ENCODE results near the gene RCSD1. TPM values are rescaled to one million over a fixed set of nuclear protein-coding genes. Genes with fewer than 3 reads are reported as not detected.
"Not testable (repeated sequence)": the region's sequence is repeated elsewhere in the genome, so short reads cannot be mapped to it uniquely, and the experiment has no call there.

Gene RCSD1
- polyA plus RNA-seq, 1 donor = 7.4 TPM

DNA sequence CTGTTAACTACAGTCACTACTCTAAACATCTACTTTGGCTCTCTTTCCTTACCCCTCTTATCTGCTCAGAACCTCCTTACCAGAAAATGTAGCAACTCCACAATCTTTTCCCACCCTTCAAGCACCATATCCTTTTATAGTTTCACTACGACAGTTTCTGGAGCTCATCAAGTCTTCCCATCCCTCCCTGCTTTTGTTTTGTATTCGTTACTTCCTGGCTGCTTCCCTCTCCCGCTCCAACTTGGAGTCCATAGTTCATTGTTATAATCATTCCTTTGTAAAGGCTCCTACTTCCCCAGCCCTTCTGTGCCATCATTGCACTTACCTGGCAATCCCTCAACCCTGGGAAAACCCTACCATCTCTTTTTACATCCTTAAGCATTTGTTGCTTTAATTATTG lies 109.7 kb downstream of the RCSD1 start:
- no peaks in the 10 kb centered on the region for H3K36me3 ChIP-seq (ENCODE audit: control insufficient read depth, insufficient read depth, low read length)
- DNase-seq = peak; percentile 78 to 92
- peak overlapping the region; percentile 86 for H3K27ac ChIP-seq (ENCODE audit: low read length)
- peaks cover 32% of the 10 kb centered on the region for H3K4me1 ChIP-seq (ENCODE audit: control insufficient read depth, insufficient read depth, low read length)
- no peaks in the 10 kb centered on the region for H3K27me3 ChIP-seq (ENCODE audit: control insufficient read depth, insufficient read depth, low read length)
- WGBS (ENCODE audit: insufficient coverage, low lambda C conversion rate) = 18% methylated on average over 1 of the region's 3 CpGs
- H3K4me3 ChIP-seq (ENCODE audit: low read length) = no peak overlapping the region
- H3K9me3 ChIP-seq (ENCODE audit: control insufficient read depth, low read depth, low read length) = no peaks in the 10 kb centered on the region

DNA sequence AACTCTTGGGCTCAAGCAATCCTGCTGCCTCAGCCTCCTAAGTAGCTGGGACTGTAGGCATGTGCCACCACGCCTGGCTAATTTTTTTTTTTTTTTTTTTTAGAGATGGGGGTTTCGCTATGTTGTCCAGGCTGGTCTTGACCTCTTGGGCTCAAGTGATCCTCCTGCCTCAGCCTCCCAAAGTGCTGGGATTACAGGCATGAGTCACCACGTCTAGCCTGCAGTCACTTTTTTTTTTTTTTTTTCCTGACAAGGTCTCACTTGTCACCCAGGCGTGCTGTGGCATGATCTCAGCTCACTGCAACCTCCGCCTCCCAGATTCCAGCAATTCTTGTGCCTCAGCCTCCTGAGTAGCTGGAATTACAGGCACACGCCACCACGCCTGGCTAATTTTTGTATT lies 111.1 kb downstream of the RCSD1 start:
- not testable (repeated sequence) for H3K27me3 ChIP-seq (ENCODE audit: control insufficient read depth, insufficient read depth, low read length); DNase-seq; H3K9me3 ChIP-seq (ENCODE audit: control insufficient read depth, low read depth, low read length); H3K36me3 ChIP-seq (ENCODE audit: control insufficient read depth, insufficient read depth, low read length); H3K4me3 ChIP-seq (ENCODE audit: low read length); H3K27ac ChIP-seq (ENCODE audit: low read length)
- H3K4me1 ChIP-seq (ENCODE audit: control insufficient read depth, insufficient read depth, low read length) = peaks cover 24% of the 10 kb centered on the region
- WGBS (ENCODE audit: insufficient coverage, low lambda C conversion rate) = no CpG with 5 or more reads among the region's 7 CpGs

DNA sequence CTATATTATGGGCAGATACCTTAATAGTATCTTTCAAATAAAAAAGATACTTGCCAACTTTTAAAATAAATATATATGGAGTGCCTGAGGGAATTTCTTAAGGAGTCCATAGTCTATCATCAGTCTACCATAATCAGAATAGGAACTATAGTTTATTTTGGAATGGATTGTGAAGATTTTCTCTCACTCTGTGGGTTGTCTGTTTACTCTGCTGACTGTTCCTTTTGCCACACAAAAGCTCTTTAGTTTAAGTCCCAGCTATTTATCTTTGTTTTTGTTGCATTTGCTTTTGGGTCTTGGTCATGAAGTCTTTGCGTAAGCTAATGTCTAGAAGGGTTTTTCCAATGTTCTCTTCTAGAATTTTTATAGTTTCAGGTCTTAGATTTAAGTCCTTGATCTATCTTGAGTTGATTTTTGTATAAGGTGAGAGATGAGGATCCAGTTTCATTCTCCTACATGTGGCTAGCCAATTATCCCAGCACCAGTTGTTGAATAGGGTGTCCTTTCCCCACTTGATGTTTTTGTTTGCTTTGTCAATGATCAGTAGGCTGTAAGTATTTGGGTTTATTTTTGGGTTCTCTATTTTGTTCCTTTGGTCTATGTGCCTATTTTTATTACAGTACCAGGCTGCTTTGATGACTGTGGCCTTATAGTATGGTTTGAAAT lies 112.5 kb downstream of the RCSD1 start:
- H3K27me3 ChIP-seq (ENCODE audit: control insufficient read depth, insufficient read depth, low read length); DNase-seq; H3K27ac ChIP-seq (ENCODE audit: low read length); H3K36me3 ChIP-seq (ENCODE audit: control insufficient read depth, insufficient read depth, low read length); H3K9me3 ChIP-seq (ENCODE audit: control insufficient read depth, low read depth, low read length); H3K4me3 ChIP-seq (ENCODE audit: low read length): not testable (repeated sequence)
- H3K4me1 ChIP-seq (ENCODE audit: control insufficient read depth, insufficient read depth, low read length) = peaks cover 13% of the 10 kb centered on the region
- no CpG with 5 or more reads among the region's 1 CpG for WGBS (ENCODE audit: insufficient coverage, low lambda C conversion rate)

DNA sequence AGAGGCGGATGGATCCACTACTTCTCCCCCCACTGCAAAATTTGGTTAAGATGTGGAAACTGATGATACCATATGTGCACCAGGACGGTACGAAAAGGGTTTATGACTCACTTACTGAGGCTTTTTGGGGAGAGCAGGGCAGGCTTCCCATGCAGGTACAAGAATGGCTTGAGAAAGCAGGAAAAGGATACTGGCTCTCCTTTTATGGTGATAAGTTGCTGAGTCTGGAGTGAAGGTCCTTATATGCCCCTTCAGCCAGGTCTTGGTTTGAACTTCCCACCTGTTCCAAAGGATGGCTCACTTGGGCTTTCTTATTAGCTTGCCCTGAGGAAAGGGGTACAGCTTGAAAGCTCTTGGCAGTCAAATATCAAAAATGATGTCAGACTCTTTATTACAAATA lies 114.9 kb downstream of the RCSD1 start:
- Histone ChIP-seq H3K4me1 (ENCODE audit: control insufficient read depth, insufficient read depth, low read length) (peaks cover 8% of the 10 kb centered on the region), H3K9me3 (ENCODE audit: control insufficient read depth, low read depth, low read length) (no peaks in the 10 kb centered on the region), H3K36me3 (ENCODE audit: control insufficient read depth, insufficient read depth, low read length) (no peaks in the 10 kb centered on the region), H3K4me3 (ENCODE audit: low read length) (no peak overlapping the region), H3K27ac (ENCODE audit: low read length) (no peak overlapping the region), H3K27me3 (ENCODE audit: control insufficient read depth, insufficient read depth, low read length) (no peaks in the 10 kb centered on the region)
- no CpG with 5 or more reads among the region's 3 CpGs for WGBS (ENCODE audit: insufficient coverage, low lambda C conversion rate)
- no peak for DNase-seq

DNA sequence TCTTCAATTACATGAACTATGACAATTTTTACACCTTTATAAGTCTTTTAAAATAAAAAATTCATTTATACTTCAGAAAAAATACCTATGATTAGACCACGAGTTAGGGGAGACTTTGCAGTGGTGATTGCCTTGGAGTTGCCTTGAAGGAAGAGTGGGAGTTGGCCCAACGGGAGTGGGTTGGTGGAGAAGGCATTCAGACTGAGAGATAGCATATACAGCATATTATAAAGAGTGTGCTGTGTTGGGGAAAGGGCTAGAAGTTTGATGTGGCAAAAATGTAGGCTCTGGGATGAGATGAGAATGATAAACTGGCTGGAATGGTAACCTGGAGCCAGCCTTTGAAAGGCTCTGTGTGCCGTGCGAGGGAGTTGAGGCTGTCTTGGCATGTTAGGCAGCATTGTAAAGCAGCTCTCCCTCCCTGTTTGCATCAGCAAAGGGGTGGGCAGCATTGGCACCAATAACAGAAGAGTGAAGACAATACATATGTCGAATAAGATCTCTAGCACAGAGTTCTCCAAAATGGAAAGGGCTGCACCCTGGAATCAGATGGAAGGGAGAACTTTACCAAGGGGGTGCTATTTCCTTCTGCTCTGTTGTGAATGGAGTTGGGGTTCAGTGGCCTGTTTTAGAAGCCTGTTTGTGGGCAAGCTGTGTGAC lies 116.1 kb downstream of the RCSD1 start:
- 79% methylated on average over 2 of the region's 5 CpGs for WGBS (ENCODE audit: insufficient coverage, low lambda C conversion rate)
- Histone ChIP-seq H3K4me1 (ENCODE audit: control insufficient read depth, insufficient read depth, low read length) (no peaks in the 10 kb centered on the region), H3K27ac (ENCODE audit: low read length) (no peak overlapping the region), H3K9me3 (ENCODE audit: control insufficient read depth, low read depth, low read length) (no peaks in the 10 kb centered on the region), H3K4me3 (ENCODE audit: low read length) (no peak overlapping the region), H3K27me3 (ENCODE audit: control insufficient read depth, insufficient read depth, low read length) (no peaks in the 10 kb centered on the region), H3K36me3 (ENCODE audit: control insufficient read depth, insufficient read depth, low read length) (no peaks in the 10 kb centered on the region)
- DNase-seq = no peak

DNA sequence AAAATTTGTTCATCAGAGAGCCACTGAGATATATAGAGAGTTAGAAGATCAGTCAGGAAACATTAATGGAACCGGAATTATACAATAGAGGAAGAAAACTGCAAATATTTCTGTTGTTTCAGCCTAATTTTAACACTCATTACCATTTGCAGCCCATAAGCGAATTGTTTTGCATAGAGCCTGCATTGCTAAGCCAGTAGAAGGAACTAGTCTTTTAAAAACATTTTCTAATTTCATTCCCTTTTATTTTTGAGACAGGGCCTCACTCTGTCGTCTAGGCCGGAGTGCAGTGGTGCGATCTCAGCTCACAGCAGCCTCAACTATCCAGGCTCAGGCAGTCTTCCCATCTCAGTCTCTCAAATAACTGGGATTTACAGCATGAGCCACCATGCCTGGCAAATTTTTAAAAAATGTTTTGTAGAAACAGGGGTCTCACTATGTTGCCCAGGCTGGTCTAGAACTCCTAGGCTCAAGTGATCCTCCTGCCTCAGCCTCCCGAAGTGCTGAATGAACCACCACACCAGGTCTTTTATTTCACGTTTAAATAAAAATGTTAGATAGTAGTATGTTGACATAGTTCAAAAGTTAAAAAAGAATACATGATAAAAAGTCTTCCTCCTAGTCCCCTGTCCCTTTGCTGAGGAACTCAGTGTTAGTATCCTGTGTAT lies 117.1 kb downstream of the RCSD1 start:
- DNase-seq = no peak
- Histone ChIP-seq H3K27me3 (ENCODE audit: control insufficient read depth, insufficient read depth, low read length) (no peaks in the 10 kb centered on the region), H3K36me3 (ENCODE audit: control insufficient read depth, insufficient read depth, low read length) (no peaks in the 10 kb centered on the region), H3K4me3 (ENCODE audit: low read length) (no peak overlapping the region), H3K27ac (ENCODE audit: low read length) (no peak overlapping the region), H3K9me3 (ENCODE audit: control insufficient read depth, low read depth, low read length) (no peaks in the 10 kb centered on the region), H3K4me1 (ENCODE audit: control insufficient read depth, insufficient read depth, low read length) (no peaks in the 10 kb centered on the region)
- 85% methylated on average over 4 of the region's 7 CpGs for WGBS (ENCODE audit: insufficient coverage, low lambda C conversion rate)

DNA sequence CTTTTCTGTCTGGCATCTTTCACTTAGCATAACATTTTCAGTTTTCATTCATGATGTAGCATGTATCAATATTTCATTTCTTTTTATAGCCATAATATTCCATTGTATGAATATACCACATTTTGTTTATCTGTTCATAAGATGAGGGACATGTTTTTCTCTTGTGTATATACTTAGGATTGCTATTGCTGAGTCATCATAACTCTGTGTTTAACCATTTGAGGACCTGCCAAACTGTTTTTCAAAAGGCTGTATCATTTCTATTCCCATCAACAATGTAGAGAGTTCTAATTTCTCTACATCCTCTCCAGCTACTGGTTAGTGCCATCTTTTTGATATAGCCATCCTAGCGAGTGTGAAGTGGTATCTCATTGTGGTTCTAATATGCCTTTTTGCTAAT lies 118.0 kb downstream of the RCSD1 start:
- Histone ChIP-seq H3K27ac (ENCODE audit: low read length) (no peak overlapping the region), H3K9me3 (ENCODE audit: control insufficient read depth, low read depth, low read length) (no peaks in the 10 kb centered on the region), H3K36me3 (ENCODE audit: control insufficient read depth, insufficient read depth, low read length) (no peaks in the 10 kb centered on the region), H3K4me1 (ENCODE audit: control insufficient read depth, insufficient read depth, low read length) (no peaks in the 10 kb centered on the region), H3K27me3 (ENCODE audit: control insufficient read depth, insufficient read depth, low read length) (no peaks in the 10 kb centered on the region), H3K4me3 (ENCODE audit: low read length) (no peak overlapping the region)
- WGBS (ENCODE audit: insufficient coverage, low lambda C conversion rate) = no CpG with 5 or more reads among the region's 1 CpG
- no peak for DNase-seq

DNA sequence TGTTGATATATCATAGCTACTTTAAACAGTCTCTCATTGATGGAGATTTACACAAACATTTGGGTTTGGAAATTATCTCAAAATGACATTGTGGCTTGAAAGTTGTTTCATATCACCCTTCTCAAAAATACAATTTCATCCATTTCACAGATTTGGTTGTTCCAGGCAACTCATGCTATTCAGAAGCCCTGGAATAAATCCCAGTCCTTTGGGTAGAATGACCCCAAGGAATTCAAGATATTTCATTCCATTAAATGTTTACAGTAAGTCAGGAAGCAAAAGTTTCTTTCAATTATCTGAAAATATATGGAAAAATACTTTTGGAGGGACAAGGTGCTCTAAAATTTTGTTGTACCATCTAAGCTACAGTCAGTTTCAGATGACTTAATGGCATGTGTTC lies 118.9 kb downstream of the RCSD1 start:
- Histone ChIP-seq H3K9me3 (ENCODE audit: control insufficient read depth, low read depth, low read length) (no peaks in the 10 kb centered on the region), H3K4me1 (ENCODE audit: control insufficient read depth, insufficient read depth, low read length) (no peaks in the 10 kb centered on the region), H3K27ac (ENCODE audit: low read length) (no peak overlapping the region), H3K36me3 (ENCODE audit: control insufficient read depth, insufficient read depth, low read length) (no peaks in the 10 kb centered on the region), H3K27me3 (ENCODE audit: control insufficient read depth, insufficient read depth, low read length) (no peaks in the 10 kb centered on the region), H3K4me3 (ENCODE audit: low read length) (no peak overlapping the region)
- DNase-seq = no peak

DNA sequence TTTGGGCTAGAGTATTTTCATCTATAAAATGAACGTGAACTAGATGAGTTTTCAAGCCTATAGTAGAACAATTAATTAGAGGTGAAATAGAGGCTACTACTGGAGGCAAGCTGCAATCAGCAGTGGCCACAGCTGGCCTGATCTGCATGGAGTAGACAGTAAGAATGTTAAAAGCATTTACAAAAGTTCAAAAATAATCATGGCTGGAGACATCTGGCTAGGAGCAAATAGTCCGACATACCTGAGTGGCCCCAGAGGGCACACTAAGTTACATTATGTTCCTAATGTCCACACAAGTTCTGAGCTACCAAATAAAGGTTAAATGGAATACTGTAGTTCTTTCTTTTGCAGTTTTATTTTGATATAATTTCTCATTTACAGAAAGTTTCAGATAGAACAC lies 119.7 kb downstream of the RCSD1 start:
- H3K27ac ChIP-seq (ENCODE audit: low read length) = no peak overlapping the region
- H3K4me1 ChIP-seq (ENCODE audit: control insufficient read depth, insufficient read depth, low read length) = peaks cover 7% of the 10 kb centered on the region
- H3K36me3 ChIP-seq (ENCODE audit: control insufficient read depth, insufficient read depth, low read length) = no peaks in the 10 kb centered on the region
- H3K9me3 ChIP-seq (ENCODE audit: control insufficient read depth, low read depth, low read length) = no peaks in the 10 kb centered on the region
- WGBS (ENCODE audit: insufficient coverage, low lambda C conversion rate) = 67% methylated on average over 1 of the region's 2 CpGs
- H3K4me3 ChIP-seq (ENCODE audit: low read length) = no peak overlapping the region
- H3K27me3 ChIP-seq (ENCODE audit: control insufficient read depth, insufficient read depth, low read length) = no peaks in the 10 kb centered on the region
- DNase-seq = no peak

DNA sequence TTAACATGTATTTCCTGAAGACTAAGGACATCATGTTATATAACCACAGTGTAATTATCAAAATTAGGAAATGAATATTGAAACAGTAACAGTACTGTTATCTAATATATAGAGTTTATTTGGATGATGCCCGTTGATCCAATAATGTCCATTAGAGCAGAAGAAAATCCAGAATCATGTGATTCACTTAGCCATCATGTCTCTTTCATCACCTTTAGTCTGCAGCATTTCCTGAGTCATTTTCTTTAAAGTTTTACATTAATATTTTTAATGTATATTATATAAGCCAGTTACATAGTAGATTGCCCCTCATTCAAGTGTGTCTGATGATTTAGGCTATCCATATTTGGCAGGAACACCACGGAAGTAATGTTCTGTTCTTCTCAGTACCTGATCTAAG lies 120.6 kb downstream of the RCSD1 start:
- 100% methylated on average over 2 of the region's 2 CpGs for WGBS (ENCODE audit: insufficient coverage, low lambda C conversion rate)
- DNase-seq = no peak
- Histone ChIP-seq H3K9me3 (ENCODE audit: control insufficient read depth, low read depth, low read length) (no peaks in the 10 kb centered on the region), H3K4me3 (ENCODE audit: low read length) (no peak overlapping the region), H3K36me3 (ENCODE audit: control insufficient read depth, insufficient read depth, low read length) (no peaks in the 10 kb centered on the region), H3K27me3 (ENCODE audit: control insufficient read depth, insufficient read depth, low read length) (no peaks in the 10 kb centered on the region), H3K27ac (ENCODE audit: low read length) (no peak overlapping the region), H3K4me1 (ENCODE audit: control insufficient read depth, insufficient read depth, low read length) (peaks cover 10% of the 10 kb centered on the region)

Data from large intestine (tissue), 3 donors.